ENCODE results near the gene SORCS3. TPM values are rescaled to one million over a fixed set of nuclear protein-coding genes. Genes with fewer than 3 reads are reported as not detected.

Gene SORCS3
- polyA plus RNA-seq, 1 donor (not counting 4 experiments of a cell fraction or from before 2014, with no cell fraction given): not detected

- H3K9me3 ChIP-seq (ENCODE audit: control insufficient read depth, low read depth, low read length): no peaks in the 10 kb centered on the region
- H3K36me3 ChIP-seq (ENCODE audit: control insufficient read depth in 2 of 2, extremely low read depth in 1 of 2, insufficient read depth in 2 of 2, low read length in 2 of 2): no peaks in the 10 kb centered on the region
- no peak overlapping the region for H2AFZ ChIP-seq (ENCODE audit: control insufficient read depth, low read length)
- H3K4me1 ChIP-seq (ENCODE audit: control insufficient read depth, extremely low read depth, insufficient read depth, low read length): no peaks in the 10 kb centered on the region
- no peaks in the 10 kb centered on the region for H3K79me2 ChIP-seq (ENCODE audit: control insufficient read depth, insufficient read depth, low read length)
- H4K20me1 ChIP-seq (ENCODE audit: control insufficient read depth, extremely low read depth, insufficient read depth, low read length): no peaks in the 10 kb centered on the region
- no peak overlapping the region for H3K4me3 ChIP-seq (ENCODE audit: control insufficient read depth in 2 of 3, extremely low read depth in 1 of 3, insufficient read depth in 2 of 3, low read depth in 1 of 3, low read length in 3 of 3)
- H3K4me2 ChIP-seq (ENCODE audit: control insufficient read depth, extremely low read depth, insufficient read depth, low read depth, low read length): no peak overlapping the region
- no peaks in the 10 kb centered on the region for H3K9me1 ChIP-seq (ENCODE audit: control insufficient read depth, extremely low read depth, insufficient read depth, low read length)
- H3K27me3 ChIP-seq (ENCODE audit: control insufficient read depth, extremely low read depth, insufficient read depth, low read length): no peaks in the 10 kb centered on the region
- no peak overlapping the region for H3K27ac ChIP-seq (ENCODE audit: control insufficient read depth, insufficient read depth, low read length)
- TF ChIP-seq EZH2 (IDR thresholded peaks at IDR 0.05; ENCODE audit: low read length) (no peak), CTCF (optimal IDR thresholded peaks at IDR 0.05 in 1 of 3, IDR thresholded peaks at IDR 0.05 in 1 of 3, conservative IDR thresholded peaks at IDR 0.05 in 1 of 3; ENCODE audit: extremely low read depth in 1 of 3, insufficient read depth in 2 of 3, low read length in 3 of 3) (no peak)
- FAIRE-seq (no peak), DNase-seq (ENCODE audit: low read depth, low spot score) (no peak)
- no peak overlapping the region for H3K9ac ChIP-seq (ENCODE audit: control insufficient read depth, extremely low read depth, insufficient read depth, low read length)
- dilution Hi-C loops (cut with MboI; ENCODE audit: extremely low pct_ligation_motif_present, low sequenced_read_pairs): no loop called here
Measured at GRCh38 chr10:105042906-105043552, 401.9 kb downstream of the SORCS3 start.

- Histone ChIP-seq H3K9me3 (ENCODE audit: control insufficient read depth, low read depth, low read length) (no peaks in the 10 kb centered on the region), H3K4me3 (ENCODE audit: control insufficient read depth in 2 of 3, extremely low read depth in 1 of 3, insufficient read depth in 2 of 3, low read depth in 1 of 3, low read length in 3 of 3) (no peak overlapping the region), H3K27me3 (ENCODE audit: control insufficient read depth, extremely low read depth, insufficient read depth, low read length) (no peaks in the 10 kb centered on the region), H3K9me1 (ENCODE audit: control insufficient read depth, extremely low read depth, insufficient read depth, low read length) (no peaks in the 10 kb centered on the region), H3K9ac (ENCODE audit: control insufficient read depth, extremely low read depth, insufficient read depth, low read length) (no peak overlapping the region), H3K36me3 (ENCODE audit: control insufficient read depth in 2 of 2, extremely low read depth in 1 of 2, insufficient read depth in 2 of 2, low read length in 2 of 2) (no peaks in the 10 kb centered on the region), H3K79me2 (ENCODE audit: control insufficient read depth, insufficient read depth, low read length) (no peaks in the 10 kb centered on the region), H2AFZ (ENCODE audit: control insufficient read depth, low read length) (no peak overlapping the region), H3K4me2 (ENCODE audit: control insufficient read depth, extremely low read depth, insufficient read depth, low read depth, low read length) (no peak overlapping the region), H3K4me1 (ENCODE audit: control insufficient read depth, extremely low read depth, insufficient read depth, low read length) (no peaks in the 10 kb centered on the region), H4K20me1 (ENCODE audit: control insufficient read depth, extremely low read depth, insufficient read depth, low read length) (no peaks in the 10 kb centered on the region), H3K27ac (ENCODE audit: control insufficient read depth, insufficient read depth, low read length) (no peak overlapping the region)
- dilution Hi-C loops (cut with MboI; ENCODE audit: extremely low pct_ligation_motif_present, low sequenced_read_pairs): no loop called here
- TF ChIP-seq CTCF (optimal IDR thresholded peaks at IDR 0.05 in 1 of 3, IDR thresholded peaks at IDR 0.05 in 1 of 3, conservative IDR thresholded peaks at IDR 0.05 in 1 of 3; ENCODE audit: extremely low read depth in 1 of 3, insufficient read depth in 2 of 3, low read length in 3 of 3): no peak
- no peak for TF ChIP-seq EZH2 (IDR thresholded peaks at IDR 0.05; ENCODE audit: low read length)
- FAIRE-seq: no peak
- no peak for DNase-seq (ENCODE audit: low read depth, low spot score)
Measured at GRCh38 chr10:105044902-105045301, 403.8 kb downstream of the SORCS3 start.
